BLaER1 (cell line): ENCODE results near the gene CNTN5.
"Not testable (repeated sequence)": the region's sequence is repeated elsewhere in the genome, so short reads cannot be mapped to it uniquely, and the experiment has no call there.

Experiments
- H3K27ac ChIP-seq: shearing (Covaris generic); formaldehyde crosslinking; 2 replicates; pipeline ENCODE4 v1.8.1; 2022
- H3K27me3 ChIP-seq: shearing (Covaris generic); formaldehyde crosslinking; 2 replicates; pipeline ENCODE4 v1.8.1; 2022
- H3K36me3 ChIP-seq: shearing (Covaris generic); formaldehyde crosslinking; 2 replicates; pipeline ENCODE4 v1.8.1; 2022
- H3K4me1 ChIP-seq: shearing (Covaris generic); formaldehyde crosslinking; 2 replicates; pipeline ENCODE4 v1.8.1; 2022
- H3K4me2 ChIP-seq: shearing (Covaris generic); formaldehyde crosslinking; 2 replicates; pipeline ENCODE4 v1.8.1; 2022
- H3K4me3 ChIP-seq: shearing (Covaris generic); formaldehyde crosslinking; 2 replicates; pipeline ENCODE4 v1.8.1; 2022
- H3K9ac ChIP-seq: shearing (Covaris generic); formaldehyde crosslinking; 2 replicates; pipeline ENCODE4 v1.8.1; 2022
- H3K9me3 ChIP-seq: shearing (Covaris generic); formaldehyde crosslinking; 2 replicates; pipeline ENCODE4 v1.8.1; 2022
- H4K20me1 ChIP-seq: shearing (Covaris generic); formaldehyde crosslinking; 2 replicates; pipeline ENCODE4 v1.8.1; 2022
- Cebpa-rat ChIP-seq: shearing (Covaris generic); IDR thresholded peaks from 2 replicates; pipeline ENCODE4 v1.8.1; 2022

CNTN5 gene

GRCh38 chr11:100220801-100221200, 1200.1 kb downstream of the CNTN5 start:
- H3K4me2 ChIP-seq = no peak overlapping the region
- no peak overlapping the region for H3K27ac ChIP-seq
- H3K9ac ChIP-seq = no peak overlapping the region

DNA sequence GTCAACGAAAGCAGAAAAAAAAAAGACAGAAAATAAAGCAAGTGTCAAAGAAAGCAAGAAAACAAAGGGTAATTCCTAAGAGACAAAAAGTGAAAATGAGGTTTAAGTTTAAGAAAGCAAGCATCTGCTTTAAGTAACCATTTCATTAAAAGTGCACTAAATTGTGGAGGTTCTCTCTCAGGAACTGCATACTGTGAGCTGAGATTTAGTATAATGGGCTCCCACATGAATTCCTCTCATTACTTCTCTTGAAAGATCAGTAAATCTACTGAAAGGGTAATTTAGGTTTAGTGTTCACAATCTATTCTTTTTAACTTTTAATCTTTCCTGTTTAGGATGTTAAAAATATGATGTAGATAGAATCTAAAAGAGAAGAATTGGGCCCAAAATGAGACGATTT, 1201.0 kb downstream of the CNTN5 start:
- Histone ChIP-seq H3K36me3 (no peaks in the 10 kb centered on the region), H3K9me3 (no peaks in the 10 kb centered on the region), H3K27ac (no peak overlapping the region), H3K4me3 (no peak overlapping the region), H3K27me3 (no peaks in the 10 kb centered on the region), H3K4me2 (no peak overlapping the region), H3K4me1 (no peaks in the 10 kb centered on the region), H4K20me1 (no peaks in the 10 kb centered on the region), H3K9ac (no peak overlapping the region)
- TF ChIP-seq Cebpa-rat = no peak

More at GRCh38 chr11:100220801-100221200, 1200.1 kb downstream of the CNTN5 start:
- Histone ChIP-seq H3K4me1 (no peaks in the 10 kb centered on the region), H3K4me3 (no peak overlapping the region), H3K27me3 (no peaks in the 10 kb centered on the region), H3K36me3 (no peaks in the 10 kb centered on the region), H4K20me1 (no peaks in the 10 kb centered on the region), H3K9me3 (no peaks in the 10 kb centered on the region)
- TF ChIP-seq Cebpa-rat = no peak

DNA sequence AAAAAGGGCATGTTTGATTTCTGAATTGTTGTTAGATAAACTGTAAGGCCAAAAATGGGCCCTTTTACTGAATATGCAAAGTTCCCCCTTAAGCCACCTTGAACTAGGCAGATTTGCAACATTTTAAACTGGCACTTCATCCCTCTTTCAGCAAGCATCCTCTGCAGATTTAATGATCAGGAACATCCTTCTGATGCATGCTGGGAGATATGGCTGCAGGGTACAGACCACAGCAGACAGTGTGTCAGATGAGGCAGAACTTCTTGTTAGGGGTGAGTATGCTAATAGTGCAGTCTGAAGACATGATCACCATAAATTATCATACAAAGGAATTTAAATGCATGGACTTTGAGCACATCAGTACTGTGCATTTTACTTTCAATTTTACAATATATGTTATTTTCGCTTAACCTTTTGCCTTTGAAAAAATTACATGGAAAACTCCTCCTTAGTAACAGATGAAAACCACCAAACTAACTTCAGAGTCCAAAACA, 1203.8 kb downstream of the CNTN5 start:
- H3K9me3 ChIP-seq = no peaks in the 10 kb centered on the region
- H3K4me3 ChIP-seq = no peak overlapping the region
- H4K20me1 ChIP-seq = no peaks in the 10 kb centered on the region
- no peaks in the 10 kb centered on the region for H3K4me1 ChIP-seq
- no peak overlapping the region for H3K27ac ChIP-seq
- H3K9ac ChIP-seq = no peak overlapping the region
- H3K36me3 ChIP-seq = no peaks in the 10 kb centered on the region
- TF ChIP-seq Cebpa-rat = no peak
- no peaks in the 10 kb centered on the region for H3K27me3 ChIP-seq
- no peak overlapping the region for H3K4me2 ChIP-seq

GRCh38 chr11:100229086-100229485, 1208.3 kb downstream of the CNTN5 start:
- Histone ChIP-seq H3K4me1 (no peaks in the 10 kb centered on the region), H3K36me3 (no peaks in the 10 kb centered on the region), H3K9me3 (no peaks in the 10 kb centered on the region), H3K4me3 (no peak overlapping the region), H3K27ac (no peak overlapping the region), H3K27me3 (no peaks in the 10 kb centered on the region), H4K20me1 (no peaks in the 10 kb centered on the region), H3K4me2 (no peak overlapping the region), H3K9ac (no peak overlapping the region)
- no peak for TF ChIP-seq Cebpa-rat

GRCh38 chr11:100232006-100232405, 1211.3 kb downstream of the CNTN5 start:
- no peaks in the 10 kb centered on the region for H3K27me3 ChIP-seq
- no peaks in the 10 kb centered on the region for H4K20me1 ChIP-seq
- no peak overlapping the region for H3K27ac ChIP-seq
- no peaks in the 10 kb centered on the region for H3K36me3 ChIP-seq
- no peak overlapping the region for H3K4me3 ChIP-seq
- H3K9me3 ChIP-seq = no peaks in the 10 kb centered on the region
- no peak for TF ChIP-seq Cebpa-rat
- H3K9ac ChIP-seq = no peak overlapping the region
- no peaks in the 10 kb centered on the region for H3K4me1 ChIP-seq
- no peak overlapping the region for H3K4me2 ChIP-seq

- Histone ChIP-seq H3K9me3 (no peaks in the 10 kb centered on the region), H3K9ac (no peak overlapping the region), H3K27ac (no peak overlapping the region), H3K36me3 (no peaks in the 10 kb centered on the region), H3K4me1 (no peaks in the 10 kb centered on the region), H4K20me1 (no peaks in the 10 kb centered on the region), H3K4me2 (no peak overlapping the region), H3K27me3 (no peaks in the 10 kb centered on the region), H3K4me3 (no peak overlapping the region)
- TF ChIP-seq Cebpa-rat = no peak
Measured at GRCh38 chr11:100235085-100235484, 1214.3 kb downstream of the CNTN5 start.

GRCh38 chr11:100240025-100240539, 1219.3 kb downstream of the CNTN5 start:
- H3K27ac ChIP-seq = no peak overlapping the region
- no peak for TF ChIP-seq Cebpa-rat
- no peaks in the 10 kb centered on the region for H3K9me3 ChIP-seq
- H3K4me2 ChIP-seq = no peak overlapping the region
- no peaks in the 10 kb centered on the region for H4K20me1 ChIP-seq
- no peaks in the 10 kb centered on the region for H3K27me3 ChIP-seq
- no peak overlapping the region for H3K9ac ChIP-seq
- H3K36me3 ChIP-seq = no peaks in the 10 kb centered on the region
- H3K4me3 ChIP-seq = no peak overlapping the region
- no peaks in the 10 kb centered on the region for H3K4me1 ChIP-seq

DNA sequence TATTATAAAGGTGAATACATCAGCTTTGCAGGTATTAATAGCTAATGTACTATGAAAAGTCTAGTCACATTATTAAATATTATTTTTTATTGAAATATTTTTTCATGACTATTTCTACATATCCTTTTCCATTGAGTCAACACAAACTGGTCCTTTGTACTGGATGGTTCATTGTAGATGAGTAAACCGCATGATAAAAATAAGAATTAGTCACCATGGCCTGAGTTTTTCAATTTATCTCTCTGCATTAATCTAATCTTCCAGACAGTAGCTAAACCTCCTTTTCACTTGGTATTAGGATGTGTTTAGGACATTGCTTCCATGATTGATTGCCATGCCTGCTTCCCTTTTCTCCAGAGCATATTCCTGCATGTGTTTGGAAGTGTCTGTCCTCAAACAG, 1227.0 kb downstream of the CNTN5 start:
- no peak overlapping the region for H3K4me2 ChIP-seq
- no peak for TF ChIP-seq Cebpa-rat
- no peaks in the 10 kb centered on the region for H3K9me3 ChIP-seq
- no peak overlapping the region for H3K4me3 ChIP-seq
- H3K9ac ChIP-seq = no peak overlapping the region
- H3K36me3 ChIP-seq = no peaks in the 10 kb centered on the region
- H3K27me3 ChIP-seq = no peaks in the 10 kb centered on the region
- H4K20me1 ChIP-seq = no peaks in the 10 kb centered on the region
- no peak overlapping the region for H3K27ac ChIP-seq
- H3K4me1 ChIP-seq = no peaks in the 10 kb centered on the region

GRCh38 chr11:100257238-100257803, 1236.6 kb downstream of the CNTN5 start:
- not testable (repeated sequence) for H3K9me3 ChIP-seq, H3K4me2 ChIP-seq, H3K9ac ChIP-seq, H3K4me1 ChIP-seq, H3K36me3 ChIP-seq, H3K4me3 ChIP-seq, H3K27me3 ChIP-seq, H3K27ac ChIP-seq, H4K20me1 ChIP-seq

DNA sequence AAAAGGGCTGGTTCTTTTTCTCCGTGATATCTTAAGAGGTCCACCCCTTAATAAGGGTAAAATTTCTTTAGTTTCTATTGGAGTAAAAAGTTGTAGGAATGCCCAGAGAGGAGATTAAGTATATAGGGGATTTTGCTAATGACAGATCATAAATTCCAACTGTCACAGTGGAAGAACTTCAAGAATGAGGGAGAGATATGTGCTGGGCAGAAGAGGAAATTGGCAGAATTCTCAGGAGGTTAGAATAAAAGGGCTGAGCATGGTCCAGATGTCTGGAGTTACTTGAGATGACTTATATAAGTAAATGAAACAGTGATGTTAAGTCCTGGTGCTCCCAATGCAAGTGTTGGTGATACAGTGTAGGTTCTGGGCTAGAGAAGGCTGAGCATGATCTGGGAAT, 1248.8 kb downstream of the CNTN5 start:
- no peak overlapping the region for H3K27ac ChIP-seq
- H3K27me3 ChIP-seq = no peaks in the 10 kb centered on the region
- no peak overlapping the region for H3K4me2 ChIP-seq
- H3K9me3 ChIP-seq = 0 out of 2 replicates have a peak, but pooled peaks cover 7% of the 10 kb centered on the region
- H4K20me1 ChIP-seq = no peaks in the 10 kb centered on the region
- no peaks in the 10 kb centered on the region for H3K36me3 ChIP-seq
- no peak overlapping the region for H3K4me3 ChIP-seq
- no peaks in the 10 kb centered on the region for H3K4me1 ChIP-seq
- no peak for TF ChIP-seq Cebpa-rat
- H3K9ac ChIP-seq = no peak overlapping the region
